ENCODE data around the gene ERICH6B.

The ERICH6B gene

GRCh38 chr13:45544520-45544919 lies 71.0 kb downstream of the ERICH6B start:
- no peak for DNase-seq (ENCODE audit: low read depth)
- H3K4me3 ChIP-seq (ENCODE audit: control insufficient read depth, low read depth, low read length): no peak overlapping the region
- TF ChIP-seq CTCF (conservative IDR thresholded peaks at IDR 0.05; ENCODE audit: control insufficient read depth, insufficient read depth, low read depth, low read length): no peak

- no peak overlapping the region for H3K4me3 ChIP-seq (ENCODE audit: control insufficient read depth, low read depth, low read length)
- no peak for TF ChIP-seq CTCF (conservative IDR thresholded peaks at IDR 0.05; ENCODE audit: control insufficient read depth, insufficient read depth, low read depth, low read length)
- DNase-seq (ENCODE audit: low read depth): no peak
These were observed 72.7 kb downstream of the ERICH6B start for GRCh38 chr13:45542878-45543277.

- no peak for DNase-seq (ENCODE audit: low read depth)
- no peak for TF ChIP-seq CTCF (conservative IDR thresholded peaks at IDR 0.05; ENCODE audit: control insufficient read depth, insufficient read depth, low read depth, low read length)
- H3K4me3 ChIP-seq (ENCODE audit: control insufficient read depth, low read depth, low read length): no peak overlapping the region
These were observed 73.1 kb downstream of the ERICH6B start for GRCh38 chr13:45542391-45542790.

- DNase-seq (ENCODE audit: low read depth): no peak
- no peak for TF ChIP-seq CTCF (conservative IDR thresholded peaks at IDR 0.05; ENCODE audit: control insufficient read depth, insufficient read depth, low read depth, low read length)
- H3K4me3 ChIP-seq (ENCODE audit: control insufficient read depth, low read depth, low read length): no peak overlapping the region
These were observed 73.7 kb downstream of the ERICH6B start for GRCh38 chr13:45541806-45542205.

- no peak for DNase-seq (ENCODE audit: low read depth)
- no peak for TF ChIP-seq CTCF (conservative IDR thresholded peaks at IDR 0.05; ENCODE audit: control insufficient read depth, insufficient read depth, low read depth, low read length)
- no peak overlapping the region for H3K4me3 ChIP-seq (ENCODE audit: control insufficient read depth, low read depth, low read length)
These were observed 74.7 kb downstream of the ERICH6B start for GRCh38 chr13:45540864-45541263.

GRCh38 chr13:45540195-45540594 lies 75.3 kb downstream of the ERICH6B start:
- DNase-seq (ENCODE audit: low read depth): no peak
- TF ChIP-seq CTCF (conservative IDR thresholded peaks at IDR 0.05; ENCODE audit: control insufficient read depth, insufficient read depth, low read depth, low read length): no peak
- H3K4me3 ChIP-seq (ENCODE audit: control insufficient read depth, low read depth, low read length): no peak overlapping the region

GRCh38 chr13:45538382-45538781 lies 77.2 kb downstream of the ERICH6B start:
- no peak for DNase-seq (ENCODE audit: low read depth)
- H3K4me3 ChIP-seq (ENCODE audit: control insufficient read depth, low read depth, low read length): no peak overlapping the region
- TF ChIP-seq CTCF (conservative IDR thresholded peaks at IDR 0.05; ENCODE audit: control insufficient read depth, insufficient read depth, low read depth, low read length): no peak
